ENCODE measurements around the gene LTBR. TPM values are rescaled to one million over a fixed set of nuclear protein-coding genes. Genes with fewer than 3 reads are reported as not detected.

The LTBR gene
- total and polyA plus RNA-seq, 2 donors (not counting 1 experiment from before 2014, with no cell fraction given) = 1.1 TPM; not detected in 1

- Histone ChIP-seq H2AFZ (ENCODE audit: insufficient read depth, low read depth, low read length, poor library complexity, severe bottlenecking) (no peak overlapping the region), H3K4me3 (ENCODE audit: control extremely low read depth in 1 of 5, extremely low read depth in 1 of 5, insufficient read depth in 1 of 5, low read depth in 2 of 5, low read length in 4 of 5) (peak overlapping the region in 2 of 5 experiments; percentile 12 to 55), H3K79me2 (ENCODE audit: control insufficient read depth, insufficient read depth, low read length) (no peaks in the 10 kb centered on the region), H3K9ac (ENCODE audit: low read length) (no peak overlapping the region), H4K20me1 (ENCODE audit: control insufficient read depth, insufficient read depth, low read length, poor library complexity, severe bottlenecking) (peaks cover 5% of the 10 kb centered on the region), H3K27me3 (replicated peaks in 1 of 4; ENCODE audit: control extremely low read depth in 1 of 4, control insufficient read depth in 3 of 4, insufficient read depth in 4 of 4, low read length in 3 of 4) (peaks cover 0 to 92% (median 69%) of the 10 kb centered on the region in 4 experiments), H3K9me3 (ENCODE audit: control extremely low read depth in 1 of 3, control insufficient read depth in 2 of 3, insufficient read depth in 1 of 3, low read length in 2 of 3) (peaks cover 0 to 27% (median 0%) of the 10 kb centered on the region in 3 donors), H3K4me1 (ENCODE audit: control insufficient read depth in 2 of 2, insufficient read depth in 2 of 2, low read length in 2 of 2) (peaks cover 49 to 63% of the 10 kb centered on the region in 2 donors), H3K27ac (ENCODE audit: low read length in 2 of 2) (no peak overlapping the region), H3K36me3 (replicated peaks in 1 of 2; ENCODE audit: control extremely low read depth in 1 of 2, control insufficient read depth in 1 of 2, extremely low read depth in 1 of 2, insufficient read depth in 2 of 2, low read length in 1 of 2) (no peaks in the 10 kb centered on the region), H3K4me2 (replicated peaks; ENCODE audit: low read depth, low read length, poor library complexity, severe bottlenecking) (peak overlapping the region; percentile 36)
- ChIA-PET CTCF (no interaction called here), POLR2A (no interaction called here)
- Mint-ChIP-seq H3K27me3 (peaks cover 45% of the 10 kb centered on the region), H3K4me3 (peak overlapping the region; percentile 2), H3K27ac (no peak overlapping the region), H3K4me1 (peaks cover 5% of the 10 kb centered on the region), H3K9me3 (ENCODE audit: insufficient read depth) (no peaks in the 10 kb centered on the region)
- intact Hi-C loops (cut with micrococcal nuclease) = no loop called here
- DNase-seq (no peak), ATAC-seq (ENCODE audit: low read depth) (no peak)
- TF ChIP-seq CTCF (IDR thresholded peaks at IDR 0.05) (no peak), EZH2 (IDR thresholded peaks at IDR 0.05; ENCODE audit: borderline replicate concordance, insufficient read depth, low read depth, low read length, poor library complexity, severe bottlenecking) (no peak)
- 4% methylated on average over 13 of the region's 15 CpGs for WGBS (ENCODE audit: insufficient coverage)
These were observed 43.1 kb upstream of the LTBR start for GRCh38 chr12:6340745-6341416.

- no peak within 1 kb of the TSS for H3K27ac ChIP-seq (ENCODE audit: low read length in 2 of 2)
- no peak for TF ChIP-seq EZH2 (IDR thresholded peaks at IDR 0.05; ENCODE audit: borderline replicate concordance, insufficient read depth, low read depth, low read length, poor library complexity, severe bottlenecking)
- no peak for TF ChIP-seq CTCF (IDR thresholded peaks at IDR 0.05)
- intact Hi-C loops (cut with micrococcal nuclease) = no loop called here
- ChIA-PET POLR2A (interaction anchor here (0.6 kb wide), 1 partner anchor 81 kb away, joined by 3 read pairs; no protein-coding TSS in a partner anchor), CTCF (no interaction called here)
- no peak for ATAC-seq (ENCODE audit: low read depth)
- Mint-ChIP-seq H3K27ac (no peak within 1 kb of the TSS), H3K4me1 (peaks cover 5% of the 10 kb centered on the region), H3K9me3 (ENCODE audit: insufficient read depth) (no peaks in the 10 kb centered on the region), H3K27me3 (peaks cover 44% of the 10 kb centered on the region), H3K4me3 (peak within 1 kb of the TSS; percentile 2)
- 6% methylated on average over 20 of the region's 21 CpGs for WGBS (ENCODE audit: insufficient coverage)
- no peak for DNase-seq
- peaks cover 0 to 31% (median 0%) of the 10 kb centered on the region in 3 donors for H3K9me3 ChIP-seq (ENCODE audit: control extremely low read depth in 1 of 3, control insufficient read depth in 2 of 3, insufficient read depth in 1 of 3, low read length in 2 of 3)
- H3K4me1 ChIP-seq (ENCODE audit: control insufficient read depth in 2 of 2, insufficient read depth in 2 of 2, low read length in 2 of 2) = peaks cover 42 to 58% of the 10 kb centered on the region in 2 donors
- no peak within 1 kb of the TSS for H2AFZ ChIP-seq (ENCODE audit: insufficient read depth, low read depth, low read length, poor library complexity, severe bottlenecking)
- H3K9ac ChIP-seq (ENCODE audit: low read length) = peak within 1 kb of the TSS; percentile 21
- H4K20me1 ChIP-seq (ENCODE audit: control insufficient read depth, insufficient read depth, low read length, poor library complexity, severe bottlenecking) = no peaks in the 10 kb centered on the region
- peak within 1 kb of the TSS; percentile 36 for H3K4me2 ChIP-seq (replicated peaks; ENCODE audit: low read depth, low read length, poor library complexity, severe bottlenecking)
- no peaks in the 10 kb centered on the region for H3K79me2 ChIP-seq (ENCODE audit: control insufficient read depth, insufficient read depth, low read length)
- H3K36me3 ChIP-seq (replicated peaks in 1 of 2; ENCODE audit: control extremely low read depth in 1 of 2, control insufficient read depth in 1 of 2, extremely low read depth in 1 of 2, insufficient read depth in 2 of 2, low read length in 1 of 2) = no peaks in the 10 kb centered on the region
- peaks cover 0 to 92% (median 71%) of the 10 kb centered on the region in 4 experiments for H3K27me3 ChIP-seq (replicated peaks in 1 of 4; ENCODE audit: control extremely low read depth in 1 of 4, control insufficient read depth in 3 of 4, insufficient read depth in 4 of 4, low read length in 3 of 4)
- H3K4me3 ChIP-seq (ENCODE audit: control extremely low read depth in 1 of 5, extremely low read depth in 1 of 5, insufficient read depth in 1 of 5, low read depth in 2 of 5, low read length in 4 of 5) = peak within 1 kb of the TSS in 3 of 5 experiments; percentile 15 to 55 (median 24)
These were observed 42.4 kb upstream of the LTBR start, which contains the start of gene TNFRSF1A for GRCh38 chr12:6341417-6342139. TNFRSF1A (minus strand) TSS chr12:6342076; CDS start chr12:6341814, 262 bp downstream.
